Upper lobe of right lung (tissue), 1 donor: ENCODE results near the gene PTPRM. TPM values are rescaled to one million over a fixed set of nuclear protein-coding genes. Genes with fewer than 3 reads are reported as not detected.

ENCODE experiments used
- ATAC-seq: fragments of 200-7000 bp; cut with Tn5 transposase; one replicate; pipeline ENCODE4 v1.9.1; 2020; ENCODE audit warnings: mild to moderate bottlenecking, moderate library complexity
- DNase-seq: peaks from one replicate; pipeline ENCODE4 v3.0.0-alpha.2; 2020
- H3K27ac ChIP-seq: fragments of 200-600 bp; one replicate; pipeline ENCODE4 v1.8.0; 2022
- H3K27me3 ChIP-seq: fragments of 200-600 bp; one replicate; pipeline ENCODE4 v1.8.0; 2022; ENCODE audit warnings: mild to moderate bottlenecking
- H3K36me3 ChIP-seq: fragments of 200-600 bp; one replicate; pipeline ENCODE4 v1.8.0; 2022
- H3K4me1 ChIP-seq: fragments of 200-600 bp; one replicate; pipeline ENCODE4 v1.8.0; 2022
- H3K4me3 ChIP-seq: fragments of 200-600 bp; one replicate; pipeline ENCODE4 v1.8.0; 2022; ENCODE audit warnings: mild to moderate bottlenecking
- H3K9me3 ChIP-seq: fragments of 200-600 bp; one replicate; pipeline ENCODE4 v1.8.0; 2022
- CTCF ChIP-seq: fragments of 200-600 bp; IDR thresholded peaks from one replicate; pipeline ENCODE4 v1.8.0; 2022; ENCODE audit warnings: antibody characterized with exemption
- intact Hi-C: fragments of 100-400 bp; cut with DNase I; formaldehyde crosslinking; loops from one replicate; pipeline ENCODE4 v1.11.0; 2022
- total RNA-seq: library from RNA; stranded (reverse); fragmentation: NEBNext Ultra II Directional; extraction: Animal tissue kit (Norgen Biotek cat#: 25700); gene quantifications from one replicate; pipeline ENCODE4 v1.2.1, GENCODE V29; 2021
- donor health status: DM: no; HTN: yes; CAD: no; lungs with severe emphysema.

PTPRM gene
- total RNA-seq, 1 donor from 2014 or later = 99.3 TPM

- intact Hi-C loops = no loop called here
- no peaks in the 10 kb centered on the region for H3K36me3 ChIP-seq
- ATAC-seq (no peak), DNase-seq (no peak)
- no peak overlapping the region for H3K4me3 ChIP-seq
- H3K27ac ChIP-seq = no peak overlapping the region
- H3K27me3 ChIP-seq = no peaks in the 10 kb centered on the region
- peaks cover 8% of the 10 kb centered on the region for H3K4me1 ChIP-seq
- no peaks in the 10 kb centered on the region for H3K9me3 ChIP-seq
- no peak for TF ChIP-seq CTCF
These were observed 352.4 kb downstream of the PTPRM start for GRCh38 chr18:7919565-7919964.

DNA sequence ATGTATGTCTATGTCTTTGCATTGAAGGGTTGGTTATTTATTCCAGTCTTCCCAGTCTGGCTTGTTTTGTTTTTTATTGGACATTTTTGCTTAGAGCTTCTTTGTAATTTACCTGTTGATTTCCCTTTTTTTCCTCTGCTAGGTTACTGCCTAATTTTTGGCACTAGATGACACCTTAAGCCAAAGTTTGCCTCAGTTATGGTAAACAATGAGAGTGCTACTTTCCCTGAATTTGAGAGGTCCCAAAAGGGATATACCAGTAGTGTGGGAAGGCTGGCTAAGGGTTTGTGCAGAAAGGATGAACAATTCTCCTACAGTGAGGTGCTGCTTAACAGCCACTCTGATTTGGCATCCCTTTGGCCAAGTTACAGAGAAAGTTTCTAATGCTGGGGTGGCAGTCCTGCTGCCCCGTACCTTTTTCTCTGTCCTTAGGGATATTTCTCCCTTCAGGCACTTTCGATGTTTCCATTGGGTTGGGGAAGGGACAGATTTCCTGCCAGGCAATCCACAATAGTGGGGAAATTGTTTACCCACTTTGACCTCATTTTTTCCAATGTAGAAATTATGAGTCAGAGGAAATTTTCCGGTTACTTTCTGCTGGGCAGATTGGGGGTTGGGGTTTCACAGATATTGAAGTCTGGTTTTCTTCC, 354.9 kb downstream of the PTPRM start:
- DNase-seq (no peak), ATAC-seq (peak; percentile 36)
- H3K27ac ChIP-seq = peak overlapping the region; percentile 15

GRCh38 chr18:7923105-7923504, 356.0 kb downstream of the PTPRM start:
- Histone ChIP-seq H3K9me3 (no peaks in the 10 kb centered on the region), H3K36me3 (no peaks in the 10 kb centered on the region), H3K27me3 (no peaks in the 10 kb centered on the region), H3K27ac (no peak overlapping the region), H3K4me1 (no peaks in the 10 kb centered on the region), H3K4me3 (no peak overlapping the region)
- no peak for ATAC-seq
- DNase-seq = no peak
- intact Hi-C loops = no loop called here
- no peak for TF ChIP-seq CTCF

More for the DNA sequence above, 354.9 kb downstream of the PTPRM start:
- no peak for TF ChIP-seq CTCF
- Histone ChIP-seq H3K9me3 (no peaks in the 10 kb centered on the region), H3K36me3 (no peaks in the 10 kb centered on the region), H3K4me1 (no peaks in the 10 kb centered on the region), H3K27me3 (no peaks in the 10 kb centered on the region), H3K4me3 (no peak overlapping the region)
- intact Hi-C loops = no loop called here

DNA sequence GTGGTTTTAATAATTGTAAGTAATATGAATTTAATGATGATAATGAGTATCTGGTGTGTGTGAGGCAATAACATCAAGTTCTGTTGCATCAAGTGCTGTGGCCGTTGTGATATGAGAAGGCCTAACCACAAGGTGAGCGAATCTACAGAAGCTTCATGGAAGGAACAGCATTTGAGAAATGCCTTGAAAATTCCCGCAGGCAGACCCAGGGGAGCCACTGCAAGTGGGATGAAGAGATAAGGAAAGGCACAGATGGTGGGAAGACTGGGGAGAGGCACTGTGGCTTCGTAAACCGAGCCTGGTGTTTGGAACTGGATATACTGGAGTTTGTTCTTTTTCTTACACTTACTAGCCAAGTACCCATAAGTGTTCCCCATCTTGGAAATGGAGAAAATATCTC, 357.5 kb downstream of the PTPRM start:
- no peak for ATAC-seq
- no peaks in the 10 kb centered on the region for H3K27me3 ChIP-seq
- H3K4me3 ChIP-seq = no peak overlapping the region
- intact Hi-C loops = no loop called here
- H3K4me1 ChIP-seq = no peaks in the 10 kb centered on the region
- H3K9me3 ChIP-seq = no peaks in the 10 kb centered on the region
- no peak for DNase-seq
- no peak overlapping the region for H3K27ac ChIP-seq
- H3K36me3 ChIP-seq = no peaks in the 10 kb centered on the region
- TF ChIP-seq CTCF = no peak

DNA sequence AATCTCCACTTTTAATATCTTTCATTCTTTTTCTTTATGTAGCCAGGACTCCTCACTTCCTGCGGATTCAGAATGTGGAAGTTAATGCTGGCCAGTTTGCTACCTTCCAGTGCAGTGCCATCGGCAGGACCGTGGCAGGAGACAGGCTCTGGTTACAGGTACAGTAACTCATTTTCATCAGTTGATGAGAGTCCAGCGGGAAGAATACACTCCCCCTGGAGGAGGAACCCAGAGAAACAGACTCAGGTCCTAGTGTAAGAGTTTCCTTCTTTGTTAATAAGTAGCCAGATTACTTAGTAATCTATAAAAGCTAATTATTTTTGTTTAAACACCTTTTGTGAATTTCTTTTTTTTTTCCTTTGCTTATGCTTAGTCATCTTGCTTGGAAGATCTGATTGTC, 359.4 kb downstream of the PTPRM start:
- DNase-seq = no peak
- TF ChIP-seq CTCF = peak; percentile 31
- H3K27ac ChIP-seq = no peak overlapping the region
- no peaks in the 10 kb centered on the region for H3K4me1 ChIP-seq
- no peaks in the 10 kb centered on the region for H3K36me3 ChIP-seq
- intact Hi-C loops = no loop called here
- no peaks in the 10 kb centered on the region for H3K27me3 ChIP-seq
- ATAC-seq = peak; percentile 82
- no peaks in the 10 kb centered on the region for H3K9me3 ChIP-seq
- no peak overlapping the region for H3K4me3 ChIP-seq

- Histone ChIP-seq H3K4me1 (no peaks in the 10 kb centered on the region), H3K4me3 (no peak overlapping the region), H3K9me3 (no peaks in the 10 kb centered on the region), H3K36me3 (no peaks in the 10 kb centered on the region), H3K27ac (no peak overlapping the region), H3K27me3 (no peaks in the 10 kb centered on the region)
- no peak for ATAC-seq
- TF ChIP-seq CTCF = no peak
- intact Hi-C loops = no loop called here
- DNase-seq = no peak
These were observed 360.0 kb downstream of the PTPRM start for GRCh38 chr18:7927119-7927518.
